ENCODE measurements around the gene KIAA0825.
"Not testable (repeated sequence)": the region's sequence is repeated elsewhere in the genome, so short reads cannot be mapped to it uniquely, and the experiment has no call there.

KIAA0825 gene

DNA sequence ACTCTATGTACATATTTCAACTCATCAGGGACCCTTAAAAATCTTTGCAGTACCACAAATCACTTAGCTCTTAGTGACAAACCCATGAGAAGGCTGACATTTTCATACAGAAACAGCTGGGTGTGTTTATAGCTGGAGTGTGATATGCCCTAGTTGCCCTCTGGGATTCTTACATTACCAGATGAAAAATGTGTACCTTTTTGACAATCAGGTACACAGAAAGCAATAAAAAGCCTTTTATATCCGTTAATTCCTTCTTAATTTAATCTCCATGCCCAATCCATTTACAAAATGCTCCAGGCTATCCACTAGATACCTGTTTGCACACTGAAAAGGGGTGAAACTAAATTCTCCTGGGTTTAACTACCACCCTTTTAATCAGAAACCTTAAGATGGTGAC lies 222.9 kb downstream of the KIAA0825 start:
- Histone ChIP-seq H3K27ac (no peak overlapping the region), H3K4me3 (no peak overlapping the region)

DNA sequence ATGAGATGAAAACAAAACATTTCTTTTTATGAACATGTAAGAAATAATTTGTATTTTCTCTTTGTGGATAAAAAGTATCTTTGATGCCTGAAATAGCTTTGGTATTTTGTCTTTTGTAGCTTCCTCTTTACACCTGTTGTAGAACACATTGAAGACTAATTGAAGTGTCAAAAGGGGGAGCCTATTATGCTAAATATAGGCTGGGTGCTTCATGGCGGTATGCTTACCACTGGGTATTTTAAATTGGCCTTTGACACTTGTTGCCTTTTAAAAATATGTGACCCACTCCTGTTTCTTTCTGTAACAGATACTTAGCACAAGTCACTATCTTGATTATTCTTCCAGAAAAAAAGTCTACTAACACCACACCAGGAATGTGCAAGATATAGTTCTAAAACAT lies 226.4 kb downstream of the KIAA0825 start:
- no peak overlapping the region for H3K27ac ChIP-seq
- no peak overlapping the region for H3K4me3 ChIP-seq

DNA sequence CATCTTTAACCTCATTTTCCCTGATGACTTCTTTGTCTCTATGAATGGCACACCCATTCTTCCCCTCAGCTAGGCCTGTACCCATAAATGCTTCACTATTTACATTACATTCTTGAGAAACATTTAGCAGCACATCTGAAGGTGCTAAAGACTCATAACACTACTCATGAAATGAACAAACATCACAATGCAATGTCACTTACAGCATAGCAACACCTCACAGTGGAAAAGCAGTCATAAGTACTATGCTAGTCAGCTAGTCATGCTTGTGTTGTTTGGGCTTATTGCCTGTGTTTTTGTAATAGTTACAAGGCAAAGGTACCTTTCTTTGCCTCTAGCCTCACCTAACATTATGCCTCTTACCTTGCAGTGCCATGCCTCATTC lies 228.9 kb downstream of the KIAA0825 start:
- Histone ChIP-seq H3K4me3 (no peak overlapping the region), H3K27ac (no peak overlapping the region)

DNA sequence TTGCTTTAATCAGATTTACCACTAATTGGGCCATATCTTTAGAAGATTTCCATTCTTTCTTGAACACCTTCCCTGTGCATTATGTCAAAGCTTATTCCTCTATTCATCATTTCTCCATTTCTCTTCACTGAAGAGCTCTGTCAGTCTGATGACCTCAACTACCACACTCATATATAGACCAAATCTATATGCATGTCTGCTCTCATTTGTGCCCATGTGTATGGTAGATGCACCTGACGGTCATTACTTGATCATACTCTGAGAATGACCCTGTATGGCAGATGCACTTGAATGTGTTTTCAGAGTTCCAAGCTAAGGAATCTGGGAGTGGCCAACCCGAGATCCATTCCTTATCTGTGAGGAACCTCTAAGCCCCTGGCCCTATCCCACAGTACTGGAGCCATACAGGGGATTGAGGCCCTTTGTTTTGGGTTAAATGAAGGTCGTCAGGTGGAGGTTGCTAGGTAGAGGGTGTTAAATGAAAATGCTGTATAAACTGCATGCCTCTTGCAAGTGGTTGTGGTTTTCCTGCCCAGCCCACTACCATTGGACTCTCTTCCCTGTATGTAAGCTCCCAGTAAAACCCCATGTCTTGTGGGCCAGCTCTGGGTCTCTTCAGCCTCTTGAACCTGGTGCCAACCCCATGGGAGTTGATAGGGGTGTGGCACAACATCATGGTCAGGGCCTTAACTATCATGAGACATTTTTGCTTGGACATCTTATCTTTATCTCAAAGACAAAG lies 229.5 kb downstream of the KIAA0825 start:
- Histone ChIP-seq H3K27ac (no peak overlapping the region), H3K4me3 (no peak overlapping the region)

DNA sequence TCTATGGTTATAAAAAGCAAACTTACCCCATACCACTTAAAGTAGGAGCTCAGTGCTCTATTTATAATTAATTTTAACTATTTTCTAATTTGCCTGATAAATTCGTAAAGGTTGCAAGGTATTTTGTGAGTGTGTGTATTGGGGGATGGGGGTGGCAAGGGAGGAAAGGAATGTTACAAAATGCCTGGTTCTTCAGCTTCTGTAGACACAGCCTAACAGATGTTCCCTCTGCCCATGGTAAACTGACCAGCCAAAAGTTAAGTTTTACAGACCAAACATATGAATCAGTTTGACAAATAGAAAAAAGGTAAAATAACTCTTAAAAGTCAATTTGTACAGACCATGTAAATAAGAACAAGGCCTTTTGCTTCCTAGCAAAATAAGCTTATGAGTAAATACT lies 232.6 kb downstream of the KIAA0825 start:
- no peak overlapping the region for H3K4me3 ChIP-seq
- no peak overlapping the region for H3K27ac ChIP-seq

DNA sequence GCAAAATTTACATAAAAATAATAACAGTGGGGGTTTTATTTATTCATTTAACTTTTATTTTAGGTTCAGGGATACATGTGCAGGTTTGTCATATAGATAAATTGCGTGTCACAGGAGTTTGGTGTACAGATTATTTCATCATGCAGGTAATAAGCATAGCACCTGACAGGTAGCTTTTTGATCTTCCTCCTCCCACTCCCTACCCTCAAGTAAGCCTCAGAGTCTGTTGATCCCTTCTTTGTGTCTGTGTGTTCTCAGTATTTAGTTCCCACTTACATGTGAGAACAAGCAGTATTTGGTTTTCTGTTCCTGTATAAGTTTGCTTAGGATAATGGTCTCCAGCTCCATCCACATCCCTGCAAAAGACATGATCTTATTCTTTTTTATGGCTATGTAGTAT lies 240.3 kb downstream of the KIAA0825 start:
- H3K4me3 ChIP-seq = no peak overlapping the region
- H3K27ac ChIP-seq = no peak overlapping the region

DNA sequence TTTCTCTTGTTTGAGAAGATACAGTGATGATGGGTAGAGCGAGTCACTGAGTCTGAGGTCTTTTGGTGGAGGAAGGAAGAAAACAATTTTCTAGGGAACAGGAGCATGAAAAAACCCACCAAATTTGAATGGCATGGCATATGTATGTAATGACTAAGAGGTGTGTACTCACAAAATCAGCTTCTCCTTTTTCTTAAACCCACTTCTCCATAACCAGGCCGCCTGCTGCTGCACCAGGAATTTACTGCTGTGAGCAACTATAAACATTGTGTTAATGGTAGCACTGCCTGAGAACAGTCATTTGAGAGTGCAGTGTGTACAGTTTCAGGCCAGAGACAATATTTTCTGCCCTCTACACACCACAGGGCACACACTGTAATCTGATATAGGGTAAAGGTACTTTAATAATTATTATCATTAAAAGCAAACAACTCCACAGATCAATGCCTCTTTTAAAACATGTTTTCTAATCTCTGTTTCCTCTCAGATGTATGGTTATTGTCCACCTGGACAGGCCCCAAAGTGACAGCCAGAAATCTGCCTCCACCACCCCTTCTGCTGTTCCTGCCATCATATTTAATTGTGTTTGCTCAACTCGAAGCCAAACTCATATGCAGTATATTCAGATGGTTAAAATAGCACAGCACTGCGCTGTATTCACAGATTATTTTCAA lies 241.6 kb downstream of the KIAA0825 start:
- Histone ChIP-seq H3K4me3 (no peak overlapping the region), H3K27ac (no peak overlapping the region)

DNA sequence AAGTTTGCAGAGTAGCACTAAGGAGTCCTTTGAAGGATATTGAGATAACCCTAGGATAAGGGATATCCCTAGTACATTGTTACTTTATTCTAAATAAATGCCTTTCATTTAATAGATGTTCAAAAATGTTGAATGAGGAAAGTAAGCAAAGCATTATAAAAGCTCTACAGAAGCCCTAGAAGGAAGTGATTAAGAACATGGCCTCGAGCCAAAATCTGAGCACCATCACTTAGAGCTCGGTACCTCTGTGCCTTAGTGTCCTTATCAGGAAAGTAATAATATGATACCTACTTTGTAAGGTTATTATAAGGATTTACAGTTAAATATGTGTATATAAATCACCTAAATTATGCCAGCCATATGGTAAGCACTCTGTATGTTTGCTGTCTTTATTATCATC lies 242.6 kb downstream of the KIAA0825 start:
- Histone ChIP-seq H3K4me3 (no peak overlapping the region), H3K27ac (no peak overlapping the region)

DNA sequence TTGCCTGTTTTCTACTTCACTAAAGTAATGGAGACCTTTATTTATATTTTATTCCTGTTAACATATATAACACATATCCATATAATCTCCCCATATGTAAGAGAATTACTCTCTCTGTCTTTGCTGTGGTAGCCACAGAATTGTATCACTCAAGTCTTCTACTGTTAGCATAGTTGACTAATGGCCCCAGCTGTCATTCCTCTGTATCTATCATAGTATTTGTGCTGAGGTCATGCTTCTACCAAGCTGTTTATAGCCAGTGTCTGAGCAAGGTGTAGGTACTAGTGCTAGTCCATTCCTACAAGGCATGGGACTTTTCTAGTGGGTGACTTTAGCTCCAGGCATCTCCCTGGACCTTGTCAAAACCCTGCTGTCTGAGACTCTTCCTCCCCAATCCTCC lies 244.1 kb downstream of the KIAA0825 start:
- H3K27ac ChIP-seq = no peak overlapping the region
- no peak overlapping the region for H3K4me3 ChIP-seq

DNA sequence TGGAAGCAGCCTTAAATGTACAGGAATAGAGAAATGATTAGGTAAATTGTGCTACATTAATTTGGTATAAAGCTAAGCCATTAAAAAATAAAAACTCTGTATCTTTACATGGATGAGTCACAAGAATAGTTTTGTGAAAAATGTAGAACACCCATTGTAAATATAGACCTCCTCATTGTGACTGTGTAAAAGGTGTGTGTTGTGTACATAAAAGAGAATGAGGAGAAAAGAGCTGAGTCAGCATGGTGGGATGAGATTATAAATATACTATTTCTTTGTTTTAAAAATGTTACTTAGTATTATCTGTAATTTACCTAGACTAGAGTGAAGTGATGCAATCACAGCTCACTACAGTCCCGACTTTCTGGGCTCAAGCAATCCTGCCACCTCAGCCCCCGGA lies 250.5 kb downstream of the KIAA0825 start:
- no peak overlapping the region for H3K4me3 ChIP-seq

DNA sequence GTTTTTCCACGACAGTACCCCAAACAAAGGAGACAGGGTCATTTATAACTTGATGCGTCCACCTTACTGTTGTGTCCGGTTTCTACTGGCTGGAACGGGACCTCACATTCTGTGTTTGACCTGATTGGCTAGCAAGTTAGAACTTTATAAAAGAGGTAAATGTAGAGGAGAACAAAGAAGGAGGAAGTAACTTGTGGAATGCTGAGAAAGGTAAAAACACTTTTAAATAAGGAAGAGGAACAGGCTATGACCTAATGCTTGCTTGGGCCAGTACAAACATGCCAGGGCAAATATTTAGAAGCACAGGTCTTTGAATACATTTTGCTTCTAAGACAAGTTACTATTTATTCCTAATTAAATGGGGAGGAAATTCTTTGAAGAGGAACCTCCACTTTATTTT lies 251.6 kb downstream of the KIAA0825 start:
- Histone ChIP-seq H3K27ac (no peak overlapping the region), H3K4me3 (no peak overlapping the region)

More for the DNA sequence above, 250.5 kb downstream of the KIAA0825 start:
- no peak overlapping the region for H3K27ac ChIP-seq

DNA sequence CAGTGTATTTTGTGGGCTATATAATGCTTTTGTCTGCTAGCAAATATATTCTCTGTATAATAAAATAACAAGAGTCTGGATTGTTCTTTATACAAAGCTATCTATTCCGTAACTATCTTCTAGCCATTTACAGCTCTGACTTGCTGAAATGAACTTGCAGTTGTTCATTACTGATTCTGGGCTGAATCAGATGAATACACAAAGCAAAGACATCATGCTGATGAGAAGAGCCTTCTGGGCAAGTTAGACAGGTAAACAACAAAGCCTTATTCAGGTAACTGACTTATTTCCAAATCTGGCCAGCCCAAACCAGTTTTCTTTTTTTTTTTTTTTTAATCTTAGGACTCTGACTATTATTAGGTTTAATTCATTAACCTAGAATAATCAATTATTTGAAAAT lies 255.5 kb downstream of the KIAA0825 start:
- Histone ChIP-seq H3K4me3 (no peak overlapping the region), H3K27ac (no peak overlapping the region)

DNA sequence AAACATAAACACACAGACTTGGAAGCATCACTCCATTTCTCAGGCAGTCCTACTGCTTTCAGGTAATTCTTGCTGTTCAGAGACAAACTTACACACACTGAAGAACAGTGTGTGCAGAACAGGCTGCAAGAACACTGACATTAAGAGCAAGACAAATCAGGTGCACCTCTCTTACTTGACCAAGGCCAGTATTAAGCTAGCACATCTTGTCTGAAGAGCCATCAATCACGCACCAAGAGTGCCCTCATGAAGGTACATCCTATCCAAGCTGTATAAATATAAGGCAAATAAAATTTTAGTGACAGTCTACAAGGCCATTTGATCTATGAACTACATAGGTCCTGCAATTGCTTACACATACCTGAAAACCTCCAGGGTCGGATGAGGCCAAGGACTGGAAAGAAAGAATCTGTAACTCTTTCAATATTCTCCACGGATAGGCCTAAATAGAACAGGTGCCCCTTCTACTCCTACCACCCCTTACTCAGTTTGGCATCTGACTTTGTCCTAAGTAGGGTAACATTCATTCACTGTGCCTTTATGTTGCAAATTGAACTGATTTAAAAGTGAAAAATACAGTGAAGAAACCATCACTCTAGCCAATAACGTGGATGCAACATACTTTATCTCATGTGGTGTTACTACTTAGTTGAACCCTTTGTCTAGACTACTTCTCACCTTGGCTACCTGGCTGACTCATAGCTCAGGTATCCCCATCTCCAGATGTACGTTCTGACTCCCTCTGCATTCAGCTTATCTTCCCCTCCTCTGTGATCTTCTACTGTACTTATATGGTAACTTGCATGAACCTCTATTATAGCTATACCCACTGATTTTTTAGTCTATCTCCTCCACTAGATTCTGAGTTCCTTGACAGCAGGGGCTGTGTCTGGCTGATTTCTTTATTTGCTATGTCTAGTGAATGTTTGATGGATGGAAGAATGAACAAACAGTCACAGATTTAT lies 256.3 kb downstream of the KIAA0825 start:
- H3K4me3 ChIP-seq = no peak overlapping the region
- no peak overlapping the region for H3K27ac ChIP-seq

DNA sequence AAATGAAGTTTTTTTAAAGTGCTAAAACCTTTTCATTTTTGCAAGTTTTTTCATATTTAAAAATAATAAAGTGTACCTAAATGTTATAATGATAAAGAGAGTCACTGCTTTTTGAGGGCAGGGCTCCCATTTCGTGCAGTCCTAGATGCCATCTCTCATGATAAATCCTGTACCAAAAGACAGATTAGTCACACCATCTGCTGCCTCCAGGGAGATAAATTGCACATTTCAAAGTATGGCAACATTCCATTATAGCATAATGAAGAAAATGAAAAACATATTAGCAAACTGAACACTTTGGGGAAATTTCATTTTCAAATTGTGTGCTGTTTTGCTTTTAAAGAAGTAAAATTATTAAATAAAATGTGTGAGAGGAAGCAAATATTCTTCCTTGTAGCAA lies 257.2 kb downstream of the KIAA0825 start:
- Histone ChIP-seq H3K27ac (no peak overlapping the region), H3K4me3 (no peak overlapping the region)

DNA sequence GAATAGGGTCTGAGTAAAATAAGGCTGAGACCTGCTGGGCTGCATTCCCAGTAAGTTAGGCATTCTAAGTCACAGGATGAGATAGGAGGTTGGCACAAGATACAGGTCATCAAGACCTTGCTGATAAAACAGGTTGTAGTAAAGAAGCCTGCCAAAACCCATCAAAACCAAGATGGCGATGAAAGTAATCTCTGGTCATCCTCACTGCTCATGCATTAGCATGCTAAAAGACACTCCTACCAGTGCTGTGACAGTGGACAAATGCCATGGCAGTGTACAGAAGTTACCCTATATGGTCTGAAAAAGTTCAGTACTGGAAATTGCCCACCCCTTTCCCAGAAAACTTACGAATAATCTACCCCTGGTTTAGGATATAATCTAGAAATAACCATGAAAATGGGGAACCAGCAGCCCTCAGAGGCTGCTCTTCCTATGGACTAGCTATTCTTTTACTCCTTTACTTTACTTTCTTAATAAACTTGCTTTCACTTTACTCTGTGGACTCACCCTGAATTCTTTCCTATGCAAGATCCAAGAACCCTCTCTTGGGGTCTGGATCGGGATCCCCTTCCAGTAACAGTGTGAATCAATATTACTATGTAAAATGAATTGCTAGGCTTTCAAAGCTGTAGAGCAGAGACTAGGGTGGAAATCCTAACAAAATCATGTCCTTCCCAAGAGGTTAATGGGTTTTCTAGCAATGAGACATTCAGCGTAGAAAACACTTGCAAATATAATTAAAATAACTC lies 257.8 kb downstream of the KIAA0825 start:
- Histone ChIP-seq H3K4me3 (no peak overlapping the region), H3K27ac (no peak overlapping the region)

DNA sequence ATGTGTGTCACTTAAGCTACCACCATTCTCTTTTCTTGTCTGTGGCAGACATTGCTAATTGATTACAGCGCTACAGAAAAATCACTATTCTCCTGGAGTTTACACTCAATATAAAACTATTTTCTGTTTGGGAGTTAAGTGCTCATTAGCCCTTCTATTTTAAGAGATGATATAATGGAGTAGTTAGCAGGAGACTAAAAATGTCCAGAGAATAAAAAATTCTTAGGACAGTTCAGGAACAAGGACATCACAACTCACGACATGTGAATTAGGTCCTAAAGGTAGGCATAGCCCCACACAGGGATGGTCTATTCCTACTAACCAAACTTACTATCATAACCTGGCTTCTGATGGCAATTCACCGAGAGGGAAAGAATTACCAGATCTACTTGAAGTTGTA lies 258.5 kb downstream of the KIAA0825 start:
- H3K4me3 ChIP-seq = no peak overlapping the region
- H3K27ac ChIP-seq = no peak overlapping the region

DNA sequence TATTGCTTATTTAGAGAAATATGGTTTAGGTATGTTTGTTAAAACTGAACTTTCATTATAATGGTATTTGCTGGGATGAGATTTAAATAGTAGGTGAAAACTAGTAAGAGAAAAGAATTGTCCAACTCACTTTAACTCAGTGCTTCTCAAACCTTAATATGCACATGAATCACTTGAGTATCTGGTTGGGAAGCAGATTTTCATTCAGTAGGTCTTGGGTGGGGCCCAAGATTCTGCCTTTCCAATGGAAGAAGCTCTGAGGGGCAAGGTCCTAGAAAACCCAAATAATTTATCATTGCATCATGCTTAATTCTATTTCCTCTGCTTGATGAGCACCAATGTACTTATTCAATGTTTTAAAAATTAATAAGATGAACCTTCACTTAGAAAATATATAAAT lies 262.6 kb downstream of the KIAA0825 start:
- Histone ChIP-seq H3K27ac (no peak overlapping the region), H3K4me3 (no peak overlapping the region)

DNA sequence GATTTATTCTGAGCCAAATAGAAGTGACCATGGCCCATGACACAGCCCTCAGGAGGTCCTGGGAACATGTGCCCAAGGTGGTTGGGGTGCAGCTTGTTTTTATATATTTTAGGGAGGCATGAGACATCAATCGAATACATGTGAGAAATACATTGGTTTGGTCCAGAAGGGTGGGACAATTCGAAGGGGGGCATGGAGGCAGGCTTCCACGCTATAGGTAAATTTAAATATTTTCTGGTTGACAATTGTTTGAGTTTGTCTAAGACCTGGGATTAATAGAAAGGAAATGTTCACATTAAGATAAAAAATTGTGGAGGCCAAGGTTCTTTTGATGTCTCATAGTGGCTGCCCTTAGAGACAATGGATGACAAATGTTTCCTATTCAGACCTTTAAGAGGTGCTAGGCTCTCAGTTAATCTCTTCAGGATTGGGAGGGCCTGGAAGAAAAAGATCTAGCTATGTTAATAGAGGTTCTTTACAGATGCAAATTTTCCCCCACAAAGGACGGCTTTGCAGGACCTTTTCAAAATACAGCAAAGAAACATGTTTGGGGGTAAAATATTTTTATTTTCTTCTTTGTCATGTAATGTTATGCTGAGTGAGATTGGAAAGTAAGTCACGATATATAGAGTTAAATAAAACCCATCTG lies 263.4 kb downstream of the KIAA0825 start:
- not testable (repeated sequence) for H3K4me3 ChIP-seq, H3K27ac ChIP-seq

DNA sequence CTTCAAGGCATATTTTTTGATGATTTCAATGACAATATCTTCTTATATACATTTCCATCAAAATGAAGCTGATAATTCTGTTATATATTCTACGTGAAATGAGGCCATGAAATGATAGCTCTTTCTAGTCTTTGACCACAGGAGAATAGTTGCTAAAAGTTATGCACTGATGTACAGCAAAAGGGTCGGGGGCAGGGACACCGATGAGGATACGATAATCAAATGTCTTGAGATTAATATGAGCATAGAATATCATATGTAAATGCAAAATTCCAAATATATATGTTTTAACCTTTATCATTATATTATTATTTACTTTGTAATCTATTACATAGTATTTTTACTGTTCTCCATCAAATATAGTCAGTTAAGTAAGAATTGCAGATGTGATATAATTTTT lies 264.8 kb downstream of the KIAA0825 start:
- Histone ChIP-seq H3K4me3 (no peak overlapping the region), H3K27ac (no peak overlapping the region)

Data from skin epidermis (tissue), 12 donors.